Body of pancreas (tissue), 4 donors: ENCODE measurements around the gene MRPL4. TPM values are rescaled to one million over a fixed set of nuclear protein-coding genes. Genes with fewer than 3 reads are reported as not detected.

Experiments
- ATAC-seq: fragments of 150-250 bp; one replicate; pipeline ENCODE4 v1.9.1; 2016
- DNase-seq, 4 donors: peaks; one replicate each; pipeline ENCODE4 v3.0.0-alpha.2; 2019
- H3K27ac ChIP-seq, 4 donors: fragments of 200-600 bp; sonication (generic); 1 replicate in 3 of 4; 2 replicates in 1 of 4; pipeline versions ENCODE4 v1.5.1 to v1.6.1; 2016 to 2019; ENCODE audit warnings: mild to moderate bottlenecking in 1 of 4, mixed read lengths in 1 of 4, moderate library complexity in 1 of 4
- H3K27me3 ChIP-seq, 2 donors: fragments of 200-600 bp; sonication (generic); one replicate each; pipeline ENCODE4 v1.6.0; 2016; ENCODE audit warnings: mild to moderate bottlenecking in 1 of 2
- H3K36me3 ChIP-seq, 2 donors: fragments of 200-600 bp; sonication (generic); replicated peaks in 1 of 2; 2 replicates each; pipeline ENCODE4 v1.5.1; 2016; ENCODE audit warnings: low read depth in 2 of 2; ENCODE audit not compliant: insufficient read depth in 1 of 2
- H3K4me1 ChIP-seq: fragments of 200-600 bp; sonication (generic); one replicate; pipeline ENCODE4 v1.6.0; 2016
- H3K4me3 ChIP-seq, 2 donors: fragments of 200-600 bp; sonication (generic); 1 replicate in 1 of 2; 2 replicates in 1 of 2; pipeline ENCODE4 v1.5.1; 2016 to 2019
- H3K9me3 ChIP-seq, 3 donors: fragments of 200-600 bp; sonication (generic); 1 replicate in 2 of 3; 2 replicates in 1 of 3; pipeline ENCODE4 v1.5.1; 2016
- CTCF ChIP-seq, 7 experiments: fragments of 450-650 bp in 4 of 7; fragments of 200-600 bp in 3 of 7; sonication (generic) in 3 of 7; IDR thresholded peaks; one replicate each; pipeline ENCODE4 v1.5.1; 2016 to 2019; ENCODE audit warnings: antibody characterized with exemption in 7 of 7
- POLR2A ChIP-seq, 3 donors: fragments of 450-650 bp; IDR thresholded peaks; one replicate each; pipeline ENCODE4 v1.6.1; 2016; ENCODE audit warnings: antibody characterized with exemption in 3 of 3, mild to moderate bottlenecking in 2 of 3
- WGBS, 2 donors: methylation state at CpG; one replicate each; pipeline ENCODE4 v1.1.5; 2017; 5-methylcytosine and 5-hydroxymethylcytosine counted together
- intact Hi-C: fragments of 100-400 bp; cut with DNase I; formaldehyde crosslinking; loops from one replicate; pipeline ENCODE4 v1.15.1; 2023
- total RNA-seq, 2 donors: library from RNA; depleted of rRNA; stranded (reverse); fragments of >200 nt; gene quantifications; one replicate each; pipeline ENCODE4 v1.1.0, GENCODE V29; 2016

The MRPL4 gene
- 10 to 100 TPM; 17.9 to 18.1 TPM for total RNA-seq

DNA sequence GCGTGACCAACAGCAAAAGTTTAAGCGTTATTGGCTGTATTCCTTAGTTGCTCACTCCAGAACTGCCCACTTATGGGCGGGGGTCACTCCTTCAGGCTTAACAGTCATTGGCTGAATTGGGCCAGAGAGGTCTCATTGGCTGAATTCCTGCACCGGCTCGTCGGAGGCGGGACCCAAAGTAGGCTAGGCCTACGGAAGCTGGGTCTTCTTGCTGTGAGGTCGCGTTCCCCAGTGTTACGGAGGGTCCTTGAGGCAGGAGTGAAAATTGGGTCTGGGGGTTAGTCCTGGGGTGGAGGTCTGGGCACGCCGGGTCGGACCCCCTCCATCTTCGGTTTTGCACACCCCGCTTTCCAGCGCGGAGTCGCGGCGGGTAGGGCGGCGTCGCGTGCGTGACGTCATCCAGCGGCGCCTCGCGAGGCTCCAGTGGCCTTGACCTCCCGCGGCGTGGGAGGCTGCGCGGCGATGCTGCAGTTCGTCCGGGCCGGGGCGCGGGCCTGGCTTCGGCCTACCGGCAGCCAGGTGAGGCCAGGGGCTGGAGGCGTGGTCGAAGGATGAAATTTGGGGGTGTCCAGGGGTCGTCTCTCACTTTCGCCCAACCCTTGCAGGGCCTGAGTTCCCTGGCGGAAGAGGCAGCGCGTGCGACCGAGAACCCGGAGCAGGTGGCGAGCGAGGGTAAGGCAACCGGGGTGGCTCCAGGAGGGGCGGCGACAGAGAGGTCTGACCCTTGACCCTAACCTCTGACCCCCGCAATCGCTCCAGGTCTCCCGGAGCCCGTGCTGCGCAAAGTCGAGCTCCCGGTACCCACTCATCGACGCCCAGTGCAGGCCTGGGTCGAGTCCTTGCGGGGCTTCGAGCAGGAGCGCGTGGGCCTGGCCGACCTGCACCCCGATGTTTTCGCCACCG is at the start of gene MRPL4:
TSS of gene MRPL4 (plus strand) at position 423 of the 903 bp plus-strand sequence. CDS start at position 463, 40 bp downstream.
- intact Hi-C loops, result no loop called here
- Histone ChIP-seq H3K4me3 (peak within 1 kb of the TSS; percentile 81 to 96), H3K27me3 (no peaks in the 10 kb centered on the region), H3K4me1 (peaks cover 19% of the 10 kb centered on the region), H3K9me3 (no peaks in the 10 kb centered on the region), H3K36me3 (peaks cover 0 to 1% of the 10 kb centered on the region in 2 donors), H3K27ac (peak within 1 kb of the TSS; percentile 60 to 90 (median 72))
- peak in 2 of 3 donors; percentile 60 to 68 for TF ChIP-seq POLR2A (IDR thresholded peaks at IDR 0.05)
- TF ChIP-seq CTCF (IDR thresholded peaks at IDR 0.05), result peak in 1 of 7 experiments; percentile 16
- DNase-seq (peak; percentile 96 to 99 (median 97)), ATAC-seq (peak; percentile 99)
- 0 to 1% methylated on average over 13 to 76 of the region's 77 CpGs for WGBS, 2 donors

- TF ChIP-seq POLR2A (IDR thresholded peaks at IDR 0.05) (no peak), CTCF (IDR thresholded peaks at IDR 0.05) (no peak)
- no peaks in the 10 kb centered on the region for H3K4me1 ChIP-seq
- 81 to 83% methylated on average over 2 to 3 of the region's 3 CpGs for WGBS, 2 donors
- H3K27me3 ChIP-seq, result no peaks in the 10 kb centered on the region
- H3K4me3 ChIP-seq, result no peak overlapping the region
- ATAC-seq, result no peak
- H3K36me3 ChIP-seq, result no peaks in the 10 kb centered on the region
- no peak overlapping the region for H3K27ac ChIP-seq
- no peak for DNase-seq
- intact Hi-C loops, result no loop called here
- H3K9me3 ChIP-seq, result no peaks in the 10 kb centered on the region
Measured at GRCh38 chr19:10203686-10204085, 48.3 kb upstream of the MRPL4 start.

DNA sequence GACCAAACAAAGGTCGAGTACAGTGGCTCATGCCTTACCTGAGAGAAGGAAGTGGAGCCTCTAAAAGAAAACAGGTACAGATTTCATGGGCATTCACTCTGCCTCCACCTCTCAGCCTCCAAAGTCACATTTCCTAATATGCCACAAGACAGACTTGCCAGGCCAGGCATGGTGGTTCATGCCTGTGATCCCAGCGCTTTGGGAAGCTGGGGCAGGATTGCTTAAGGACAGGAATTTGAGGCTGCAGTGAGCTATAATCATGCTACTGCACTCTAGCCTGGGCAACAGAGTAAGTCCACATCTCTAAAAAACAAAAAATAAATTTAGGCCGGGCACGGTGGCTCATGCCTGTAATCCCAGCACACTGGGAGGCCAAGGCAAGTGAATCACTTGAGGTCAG is 46.4 kb upstream of the MRPL4 start:
- H3K27ac ChIP-seq, result no peak overlapping the region
- H3K4me1 ChIP-seq, result no peaks in the 10 kb centered on the region
- H3K4me3 ChIP-seq, result no peak overlapping the region
- intact Hi-C loops, result no loop called here
- DNase-seq (no peak), ATAC-seq (no peak)
- H3K27me3 ChIP-seq, result no peaks in the 10 kb centered on the region
- no peaks in the 10 kb centered on the region for H3K9me3 ChIP-seq
- no peak for TF ChIP-seq CTCF (IDR thresholded peaks at IDR 0.05)
- TF ChIP-seq POLR2A (IDR thresholded peaks at IDR 0.05), result no peak
- 84 to 85% methylated on average over 4 of the region's 4 CpGs for WGBS, 2 donors
- H3K36me3 ChIP-seq, result no peaks in the 10 kb centered on the region

DNA sequence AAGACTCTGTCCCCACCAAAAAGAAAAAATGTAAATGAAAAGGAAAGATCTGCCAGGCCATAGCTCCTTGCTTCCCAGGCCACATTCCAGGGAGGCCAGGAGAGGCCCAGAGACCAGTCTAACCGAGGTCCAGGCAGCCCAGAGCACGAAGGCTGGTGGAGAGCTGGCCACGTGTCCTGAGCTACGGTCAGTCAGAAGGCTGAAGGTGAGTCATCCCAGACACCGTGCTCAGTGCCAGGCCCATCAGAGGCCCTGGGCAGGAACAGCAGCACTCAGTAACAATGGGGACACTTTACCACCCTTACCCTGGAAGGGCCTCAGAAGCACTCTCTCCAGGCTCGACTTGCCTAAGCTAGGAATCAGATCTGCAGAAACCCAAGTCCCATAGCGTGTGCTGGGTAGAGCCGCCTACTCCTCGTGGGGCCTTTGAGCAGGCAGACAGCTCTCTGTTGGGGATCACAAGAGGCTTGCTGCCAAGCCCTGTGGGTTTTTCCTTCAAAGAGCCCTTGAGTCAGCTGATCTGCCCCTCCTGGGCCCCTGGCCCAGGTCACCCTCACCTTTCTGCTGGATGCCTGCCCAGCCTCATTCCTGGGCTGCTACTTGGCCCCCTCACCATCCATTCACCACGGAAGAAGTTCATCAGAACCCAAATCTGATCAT is 45.7 kb upstream of the MRPL4 start:
- no peaks in the 10 kb centered on the region for H3K36me3 ChIP-seq
- no peak overlapping the region for H3K4me3 ChIP-seq
- WGBS, 2 donors, result 82 to 92% methylated on average over 8 to 10 of the region's 10 CpGs
- DNase-seq (no peak), ATAC-seq (no peak)
- no peaks in the 10 kb centered on the region for H3K9me3 ChIP-seq
- no peak overlapping the region for H3K27ac ChIP-seq
- H3K27me3 ChIP-seq, result no peaks in the 10 kb centered on the region
- intact Hi-C loops, result no loop called here
- TF ChIP-seq CTCF (IDR thresholded peaks at IDR 0.05) (no peak), POLR2A (IDR thresholded peaks at IDR 0.05) (no peak)
- no peaks in the 10 kb centered on the region for H3K4me1 ChIP-seq
